IPS-NIHi11 (cell line): ENCODE results near the gene PDLIM3.
A peak's percentile ranks its signal among the peaks of the same experiment; 100 is the strongest.
"Not testable (repeated sequence)": the region's sequence is repeated elsewhere in the genome, so short reads cannot be mapped to it uniquely, and the experiment has no call there.

ENCODE experiments used
- DNase-seq: peaks from one replicate; pipeline ENCODE4 v3.0.0; 2012; ENCODE audit warnings: mixed read lengths, low spot score

PDLIM3 gene, protein sequence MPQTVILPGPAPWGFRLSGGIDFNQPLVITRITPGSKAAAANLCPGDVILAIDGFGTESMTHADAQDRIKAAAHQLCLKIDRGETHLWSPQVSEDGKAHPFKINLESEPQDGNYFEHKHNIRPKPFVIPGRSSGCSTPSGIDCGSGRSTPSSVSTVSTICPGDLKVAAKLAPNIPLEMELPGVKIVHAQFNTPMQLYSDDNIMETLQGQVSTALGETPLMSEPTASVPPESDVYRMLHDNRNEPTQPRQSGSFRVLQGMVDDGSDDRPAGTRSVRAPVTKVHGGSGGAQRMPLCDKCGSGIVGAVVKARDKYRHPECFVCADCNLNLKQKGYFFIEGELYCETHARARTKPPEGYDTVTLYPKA

GRCh38 chr4:185534866-185535611 lies at the start of gene PDLIM3:
Gene PDLIM3, minus strand, starts transcription at chr4:185535507. Its CDS starts 73 bp downstream, at chr4:185535434.
- peak; percentile 88 for DNase-seq

GRCh38 chr4:185583813-185584212 lies 48.5 kb upstream of the PDLIM3 start:
- DNase-seq = no peak

- no peak for DNase-seq
These were observed 47.5 kb upstream of the PDLIM3 start for GRCh38 chr4:185582651-185583400.

DNA sequence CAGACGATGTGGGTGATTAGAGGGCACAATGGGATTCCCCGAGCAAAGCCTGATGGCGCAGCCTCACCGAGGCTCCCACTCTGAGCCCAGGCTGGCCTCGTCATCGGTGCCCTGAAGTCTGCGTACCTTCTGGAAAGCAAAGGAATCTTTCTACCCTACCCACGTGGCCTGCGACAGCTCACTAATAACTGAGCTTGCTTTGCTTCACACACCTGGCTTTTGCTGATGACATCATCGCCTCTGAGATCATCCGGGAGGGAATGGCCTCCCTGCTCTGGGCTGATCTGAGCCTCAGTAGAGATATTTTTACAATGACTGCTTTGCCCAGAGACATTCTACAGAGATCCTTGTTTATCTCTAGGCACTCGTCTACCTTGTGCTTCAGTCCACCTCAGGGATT lies 45.4 kb upstream of the PDLIM3 start:
- no peak for DNase-seq

DNA sequence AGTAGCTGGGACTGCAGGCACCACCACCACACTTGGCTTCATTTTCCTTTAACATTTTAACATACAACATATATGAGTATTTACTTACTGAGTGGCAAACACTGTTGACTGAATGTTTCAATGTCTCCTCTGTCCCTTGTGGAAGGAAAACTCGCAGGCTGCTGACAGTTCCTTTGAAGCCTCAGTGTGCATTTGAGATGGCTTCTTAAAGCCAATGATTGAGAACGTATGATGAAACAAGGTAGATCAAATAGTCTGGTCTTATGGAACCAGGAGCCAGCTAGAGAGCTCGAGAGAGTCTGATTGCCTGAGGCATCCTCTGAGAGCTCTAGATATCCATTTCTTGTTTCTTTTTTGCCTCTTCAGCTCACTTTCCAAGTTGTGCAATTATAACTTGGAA lies 43.0 kb upstream of the PDLIM3 start:
- DNase-seq = no peak

DNA sequence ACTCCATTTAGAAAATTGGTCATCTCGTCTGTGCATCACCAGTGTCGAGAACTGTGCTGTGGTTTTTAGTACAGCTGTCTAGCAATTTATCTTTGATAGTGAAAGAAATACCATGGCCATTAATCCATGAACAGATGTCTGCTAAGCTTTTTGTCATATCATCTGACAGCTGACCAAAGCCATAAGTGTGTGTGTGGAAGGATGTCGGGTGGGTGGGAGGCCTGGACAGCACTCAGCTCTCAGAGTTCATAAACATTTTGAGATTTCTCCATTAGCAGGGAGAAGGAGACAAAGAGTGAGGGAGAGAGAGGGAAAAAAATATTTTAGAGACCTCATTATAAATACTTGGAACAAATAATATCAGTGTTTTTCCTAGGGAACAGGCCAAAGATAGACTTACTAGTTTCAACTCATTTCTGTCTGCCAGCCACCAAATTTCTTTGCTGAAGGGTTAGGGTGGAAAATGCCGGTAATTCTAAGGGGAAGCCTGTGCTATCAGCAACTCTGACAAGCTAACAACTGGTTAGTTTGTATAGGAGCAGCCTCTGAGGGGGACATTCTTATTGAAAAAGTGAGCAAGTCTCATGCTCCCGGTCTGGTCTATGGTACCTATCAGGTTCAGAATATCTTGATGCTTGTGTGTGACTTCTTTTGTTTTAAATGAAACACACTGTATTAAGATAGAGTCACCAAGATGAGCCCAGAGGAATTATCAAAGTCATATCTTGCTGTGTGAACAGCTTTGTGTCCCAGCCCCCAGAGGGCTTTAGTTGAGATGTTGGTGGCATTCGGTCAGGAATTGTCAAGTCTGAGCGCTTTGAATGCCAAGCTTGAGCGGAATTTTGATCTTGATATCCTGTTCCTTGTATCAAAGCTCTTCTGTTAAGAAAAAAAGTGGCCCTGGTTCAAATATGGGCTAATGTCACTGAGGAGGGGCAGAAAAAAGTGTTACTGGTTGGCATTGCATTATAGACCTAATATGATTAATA lies 41.9 kb upstream of the PDLIM3 start:
- no peak for DNase-seq

DNA sequence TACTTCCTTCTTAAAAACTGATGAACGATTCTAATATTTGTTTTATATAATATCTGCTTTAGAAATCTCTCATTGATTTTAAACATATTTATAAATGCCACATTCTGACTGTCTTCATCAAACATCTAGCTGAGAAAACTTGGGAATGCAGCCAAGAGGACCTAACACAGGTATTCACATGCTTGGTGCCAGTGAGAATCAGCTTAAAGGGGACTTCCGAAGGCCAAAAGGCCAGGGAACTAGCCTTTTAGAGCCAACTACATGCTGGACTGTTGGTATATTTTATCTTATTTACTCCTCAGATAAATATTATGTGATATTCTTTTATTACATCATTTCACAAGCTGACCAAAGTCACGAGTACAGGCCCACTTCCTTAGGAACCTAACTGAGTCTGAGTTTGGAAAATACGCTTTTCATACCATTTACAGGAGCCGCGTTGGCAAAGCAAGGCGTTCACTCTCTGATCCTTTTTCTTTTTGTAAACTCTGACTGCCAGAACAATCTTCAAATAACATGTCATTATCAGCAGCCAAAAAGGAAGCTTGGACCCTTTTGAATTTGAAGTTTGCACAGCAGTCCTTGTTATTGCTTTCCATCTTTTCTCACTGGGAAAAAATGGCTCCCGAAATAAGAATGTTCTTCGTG lies 41.1 kb upstream of the PDLIM3 start:
- DNase-seq = no peak

DNA sequence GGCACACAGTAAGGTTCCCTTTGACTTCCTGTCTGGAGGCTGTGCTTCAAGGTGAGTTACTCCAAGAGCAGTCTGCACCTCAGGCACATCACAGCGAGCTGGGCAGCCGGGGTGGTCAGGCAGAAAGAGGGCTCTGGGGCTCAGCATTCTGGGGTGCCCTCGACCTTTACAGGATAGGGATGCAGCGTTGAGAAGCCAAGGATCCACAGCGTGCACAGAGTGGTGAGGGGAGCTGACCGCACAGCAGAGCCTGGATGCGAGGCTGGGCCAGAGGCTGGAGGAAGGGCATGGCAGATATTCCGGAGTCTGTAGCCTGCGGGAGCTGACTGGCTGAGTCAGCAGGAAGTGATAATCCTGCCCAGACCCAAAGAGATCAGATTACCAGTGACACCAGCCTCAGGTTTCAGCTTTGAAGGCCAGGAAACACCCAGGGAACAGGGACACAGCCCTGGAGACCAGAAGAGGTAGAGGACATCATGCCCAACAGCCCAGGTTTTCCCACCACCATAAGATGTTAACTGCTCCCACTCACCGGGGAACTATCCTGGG lies 38.4 kb upstream of the PDLIM3 start:
- peak; percentile 78 for DNase-seq

DNA sequence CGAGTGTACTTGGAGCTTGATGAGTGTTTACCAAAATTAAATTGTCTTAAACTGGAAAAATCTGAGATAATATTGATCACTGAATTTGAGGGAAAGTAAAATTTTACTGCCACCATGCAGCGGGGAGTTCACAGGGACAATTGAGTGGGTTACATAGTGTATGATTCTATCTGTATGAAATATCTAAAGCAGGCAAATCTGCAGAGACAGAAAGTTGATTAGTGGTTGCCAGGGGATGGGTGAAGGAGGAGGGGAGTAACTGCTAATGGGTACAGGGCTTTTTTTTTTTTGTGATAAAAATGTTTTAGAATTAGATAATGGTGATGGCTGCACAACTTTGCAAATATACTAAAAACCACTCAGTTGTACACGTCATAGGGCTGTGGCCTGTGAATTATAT lies 35.4 kb upstream of the PDLIM3 start:
- no peak for DNase-seq

DNA sequence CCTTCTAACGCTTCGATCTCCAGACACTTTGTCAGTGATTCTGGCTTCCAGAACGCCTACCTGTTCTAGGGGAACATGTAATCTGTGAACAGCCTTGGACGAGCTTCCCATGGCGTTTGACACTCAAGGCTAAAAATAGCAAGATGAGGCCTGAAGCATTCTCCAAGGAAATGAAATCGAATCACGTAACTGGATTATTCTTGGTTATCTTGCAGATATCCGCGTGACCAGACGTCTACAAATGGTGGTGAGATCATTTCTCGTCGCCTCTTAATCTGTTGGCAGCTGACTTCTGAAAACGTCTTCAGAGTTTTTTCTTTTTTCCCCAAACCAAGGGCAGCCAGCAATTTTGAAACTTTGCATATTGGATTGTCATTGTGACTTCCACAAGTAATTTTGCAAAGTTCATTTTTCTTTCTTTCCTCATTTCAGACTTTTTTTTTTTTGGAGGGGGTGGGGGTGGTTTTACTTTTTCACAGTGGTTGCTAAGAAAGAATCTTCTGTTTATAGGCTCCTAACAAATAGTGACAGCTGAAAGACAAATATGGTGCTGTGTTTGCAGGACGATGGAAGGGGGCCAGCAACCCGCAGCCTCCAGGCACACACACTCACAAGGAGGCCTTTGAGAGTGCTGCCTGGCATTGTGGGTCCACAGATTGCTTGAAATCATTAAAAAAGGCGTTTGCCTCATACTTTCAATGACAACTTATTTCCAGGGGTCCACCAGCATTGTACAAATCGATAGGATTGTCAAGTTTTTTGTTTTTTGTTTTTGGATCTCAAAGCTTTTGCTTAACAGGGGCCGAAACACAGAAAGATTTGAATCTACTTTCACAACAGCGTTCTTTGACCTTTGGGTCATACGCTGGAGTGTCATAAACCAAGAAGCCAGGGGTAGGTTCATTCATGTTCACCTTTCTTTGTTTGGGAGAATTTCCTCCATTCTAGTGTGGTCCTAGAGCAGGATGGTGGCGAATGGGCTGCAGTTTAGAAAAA lies 32.4 kb upstream of the PDLIM3 start:
- DNase-seq = no peak

GRCh38 chr4:185566972-185567371 lies 31.7 kb upstream of the PDLIM3 start:
- no peak for DNase-seq

GRCh38 chr4:185566425-185566824 lies 31.1 kb upstream of the PDLIM3 start:
- no peak for DNase-seq

- no peak for DNase-seq
These were observed 30.4 kb upstream of the PDLIM3 start for GRCh38 chr4:185565696-185566095.

- no peak for DNase-seq
These were observed 29.0 kb upstream of the PDLIM3 start for GRCh38 chr4:185564349-185564748.

GRCh38 chr4:185562531-185562930 lies 27.2 kb upstream of the PDLIM3 start:
- no peak for DNase-seq

DNA sequence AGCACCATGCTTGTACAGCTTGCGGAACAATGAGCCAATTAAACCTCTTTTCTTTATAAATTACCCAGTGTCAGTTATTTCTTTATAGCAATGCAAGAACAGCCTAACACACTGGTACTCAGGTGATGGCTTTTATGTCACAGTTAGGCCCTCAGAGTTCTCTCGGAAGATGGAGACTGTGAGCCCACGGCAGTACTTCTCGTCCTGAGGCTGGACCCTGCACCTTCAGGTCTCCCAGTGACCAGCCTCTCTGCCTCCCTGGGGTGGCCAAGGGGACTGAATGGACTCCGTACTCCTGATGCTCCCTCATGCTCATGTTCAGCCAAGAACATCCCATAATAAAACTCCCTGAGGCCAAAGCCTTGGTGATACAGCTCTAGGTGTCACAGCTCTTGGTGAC lies 25.0 kb upstream of the PDLIM3 start:
- no peak for DNase-seq

DNA sequence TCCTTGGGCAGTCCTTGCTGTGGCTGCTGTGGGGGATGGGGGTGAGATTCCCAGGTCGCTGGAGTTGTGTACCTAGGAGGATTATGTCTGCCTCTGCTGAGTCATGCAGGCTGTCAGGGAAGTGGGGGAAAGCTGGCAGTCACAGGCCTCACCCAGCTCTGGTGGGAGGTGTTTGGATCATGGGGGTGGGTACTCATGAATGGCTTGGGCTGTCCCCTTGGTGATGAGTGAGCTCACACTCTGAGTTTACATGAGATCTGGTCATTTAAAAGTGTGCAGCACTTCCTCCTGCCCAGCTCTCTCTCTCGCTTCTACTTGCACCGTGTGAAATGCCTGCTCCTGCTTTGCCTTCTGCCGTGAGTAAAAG lies 24.6 kb upstream of the PDLIM3 start:
- no peak for DNase-seq

GRCh38 chr4:185559251-185559914 lies 24.1 kb upstream of the PDLIM3 start:
- DNase-seq = not testable (repeated sequence)
